ENCODE data around the gene CDADC1.

The CDADC1 gene

GRCh38 chr13:49278211-49278610 lies 30.5 kb downstream of the CDADC1 start:
- H3K36me3 ChIP-seq (replicated peaks; ENCODE audit: low read depth, low read length) = no peaks in the 10 kb centered on the region
- no peaks in the 10 kb centered on the region for H3K79me2 ChIP-seq (ENCODE audit: low read length)
- H3K27ac ChIP-seq (ENCODE audit: low read length) = no peak overlapping the region
- no peak overlapping the region for H2AFZ ChIP-seq (ENCODE audit: low read depth, low read length)
- no peak overlapping the region for H3K4me2 ChIP-seq (ENCODE audit: low read length)
- no peaks in the 10 kb centered on the region for H3K4me1 ChIP-seq (ENCODE audit: low read length)
- TF ChIP-seq, protein P1, sequence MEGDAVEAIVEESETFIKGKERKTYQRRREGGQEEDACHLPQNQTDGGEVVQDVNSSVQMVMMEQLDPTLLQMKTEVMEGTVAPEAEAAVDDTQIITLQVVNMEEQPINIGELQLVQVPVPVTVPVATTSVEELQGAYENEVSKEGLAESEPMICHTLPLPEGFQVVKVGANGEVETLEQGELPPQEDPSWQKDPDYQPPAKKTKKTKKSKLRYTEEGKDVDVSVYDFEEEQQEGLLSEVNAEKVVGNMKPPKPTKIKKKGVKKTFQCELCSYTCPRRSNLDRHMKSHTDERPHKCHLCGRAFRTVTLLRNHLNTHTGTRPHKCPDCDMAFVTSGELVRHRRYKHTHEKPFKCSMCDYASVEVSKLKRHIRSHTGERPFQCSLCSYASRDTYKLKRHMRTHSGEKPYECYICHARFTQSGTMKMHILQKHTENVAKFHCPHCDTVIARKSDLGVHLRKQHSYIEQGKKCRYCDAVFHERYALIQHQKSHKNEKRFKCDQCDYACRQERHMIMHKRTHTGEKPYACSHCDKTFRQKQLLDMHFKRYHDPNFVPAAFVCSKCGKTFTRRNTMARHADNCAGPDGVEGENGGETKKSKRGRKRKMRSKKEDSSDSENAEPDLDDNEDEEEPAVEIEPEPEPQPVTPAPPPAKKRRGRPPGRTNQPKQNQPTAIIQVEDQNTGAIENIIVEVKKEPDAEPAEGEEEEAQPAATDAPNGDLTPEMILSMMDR (IDR thresholded peaks at IDR 0.05; ENCODE audit: low read depth, low read length) = no peak
- TF ChIP-seq EZH2phosphoT487 (IDR thresholded peaks at IDR 0.05; ENCODE audit: low read depth) = no peak
- no peaks in the 10 kb centered on the region for H4K20me1 ChIP-seq (ENCODE audit: insufficient read depth, low read length)
- no peak overlapping the region for H3K9ac ChIP-seq (ENCODE audit: low read length)
- H3K4me3 ChIP-seq (ENCODE audit: low read length) = no peak overlapping the region
- no peaks in the 10 kb centered on the region for H3K27me3 ChIP-seq (ENCODE audit: low read depth, low read length)
- no peaks in the 10 kb centered on the region for H3K9me3 ChIP-seq (ENCODE audit: insufficient read depth, low read length)

- no peak overlapping the region for H3K4me3 ChIP-seq (ENCODE audit: low read length)
- H3K9ac ChIP-seq (ENCODE audit: low read length) = no peak overlapping the region
- no peaks in the 10 kb centered on the region for H4K20me1 ChIP-seq (ENCODE audit: insufficient read depth, low read length)
- H2AFZ ChIP-seq (ENCODE audit: low read depth, low read length) = no peak overlapping the region
- TF ChIP-seq EZH2phosphoT487 (IDR thresholded peaks at IDR 0.05; ENCODE audit: low read depth) = no peak
- H3K27me3 ChIP-seq (ENCODE audit: low read depth, low read length) = no peaks in the 10 kb centered on the region
- no peak overlapping the region for H3K4me2 ChIP-seq (ENCODE audit: low read length)
- no peaks in the 10 kb centered on the region for H3K36me3 ChIP-seq (replicated peaks; ENCODE audit: low read depth, low read length)
- no peaks in the 10 kb centered on the region for H3K4me1 ChIP-seq (ENCODE audit: low read length)
- no peaks in the 10 kb centered on the region for H3K9me3 ChIP-seq (ENCODE audit: insufficient read depth, low read length)
- no peak overlapping the region for H3K27ac ChIP-seq (ENCODE audit: low read length)
- H3K79me2 ChIP-seq (ENCODE audit: low read length) = no peaks in the 10 kb centered on the region
Measured at GRCh38 chr13:49279112-49279511, 31.4 kb downstream of the CDADC1 start.

DNA sequence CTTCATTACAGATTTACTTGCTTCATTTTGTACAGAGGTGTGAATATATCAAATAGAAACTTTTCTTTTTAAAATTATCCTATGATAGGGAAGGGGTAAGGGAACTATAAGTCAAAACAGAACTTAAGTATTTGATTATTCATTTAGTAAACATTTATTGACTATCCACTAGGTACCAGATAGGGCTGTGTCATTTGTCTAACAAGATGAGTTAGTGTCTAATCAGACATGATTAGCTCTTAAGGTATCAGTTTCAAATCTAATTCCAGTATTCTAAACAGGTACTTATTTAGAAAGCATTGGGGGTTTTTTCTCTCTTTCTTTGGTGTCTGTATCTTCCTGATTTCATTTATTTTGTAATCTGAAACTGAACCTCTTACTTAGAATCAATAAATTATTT lies 32.2 kb downstream of the CDADC1 start:
- no peak overlapping the region for H2AFZ ChIP-seq (ENCODE audit: low read depth, low read length)
- no peaks in the 10 kb centered on the region for H3K27me3 ChIP-seq (ENCODE audit: low read depth, low read length)
- H3K9me3 ChIP-seq (ENCODE audit: insufficient read depth, low read length) = no peaks in the 10 kb centered on the region
- H3K9ac ChIP-seq (ENCODE audit: low read length) = no peak overlapping the region
- no peak overlapping the region for H3K27ac ChIP-seq (ENCODE audit: low read length)
- H3K36me3 ChIP-seq (replicated peaks; ENCODE audit: low read depth, low read length) = no peaks in the 10 kb centered on the region
- no peak overlapping the region for H3K4me3 ChIP-seq (ENCODE audit: low read length)
- H4K20me1 ChIP-seq (ENCODE audit: insufficient read depth, low read length) = no peaks in the 10 kb centered on the region
- no peaks in the 10 kb centered on the region for H3K4me1 ChIP-seq (ENCODE audit: low read length)
- H3K4me2 ChIP-seq (ENCODE audit: low read length) = no peak overlapping the region
- no peaks in the 10 kb centered on the region for H3K79me2 ChIP-seq (ENCODE audit: low read length)
- TF ChIP-seq EZH2phosphoT487 (IDR thresholded peaks at IDR 0.05; ENCODE audit: low read depth) = no peak
- TF ChIP-seq, protein P1 (IDR thresholded peaks at IDR 0.05; ENCODE audit: low read depth, low read length) = no peak

DNA sequence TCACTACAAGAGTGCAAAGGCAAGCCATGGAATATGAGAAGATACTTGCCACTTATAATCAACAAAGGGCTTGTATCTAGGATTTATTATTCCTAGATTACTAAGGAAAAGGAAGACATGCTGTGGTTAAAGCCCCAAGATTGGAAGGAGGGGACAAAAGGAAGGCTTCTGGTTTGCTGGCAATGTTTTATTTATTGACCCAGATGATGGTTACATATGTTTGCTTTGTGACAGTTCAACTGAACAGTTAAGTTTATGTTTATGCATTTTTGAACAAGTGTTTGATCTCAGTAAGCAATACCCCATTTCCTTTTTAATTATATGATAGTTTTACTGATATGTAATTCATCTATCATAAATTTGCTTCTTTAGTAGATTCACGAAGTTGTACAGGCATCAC lies 40.3 kb downstream of the CDADC1 start:
- Histone ChIP-seq H3K4me3 (ENCODE audit: low read length) (no peak overlapping the region), H4K20me1 (ENCODE audit: insufficient read depth, low read length) (no peaks in the 10 kb centered on the region), H3K36me3 (replicated peaks; ENCODE audit: low read depth, low read length) (no peaks in the 10 kb centered on the region), H3K9me3 (ENCODE audit: insufficient read depth, low read length) (no peaks in the 10 kb centered on the region), H3K79me2 (ENCODE audit: low read length) (no peaks in the 10 kb centered on the region), H3K4me1 (ENCODE audit: low read length) (no peaks in the 10 kb centered on the region), H3K9ac (ENCODE audit: low read length) (no peak overlapping the region), H2AFZ (ENCODE audit: low read depth, low read length) (no peak overlapping the region), H3K27ac (ENCODE audit: low read length) (no peak overlapping the region), H3K27me3 (ENCODE audit: low read depth, low read length) (no peaks in the 10 kb centered on the region), H3K4me2 (ENCODE audit: low read length) (no peak overlapping the region)
- TF ChIP-seq, protein P1 (IDR thresholded peaks at IDR 0.05; ENCODE audit: low read depth, low read length) = no peak
- TF ChIP-seq EZH2phosphoT487 (IDR thresholded peaks at IDR 0.05; ENCODE audit: low read depth) = no peak

- Histone ChIP-seq H3K27ac (ENCODE audit: low read length) (no peak overlapping the region), H3K36me3 (replicated peaks; ENCODE audit: low read depth, low read length) (no peaks in the 10 kb centered on the region), H3K79me2 (ENCODE audit: low read length) (no peaks in the 10 kb centered on the region), H3K27me3 (ENCODE audit: low read depth, low read length) (no peaks in the 10 kb centered on the region), H3K4me1 (ENCODE audit: low read length) (no peaks in the 10 kb centered on the region), H3K9me3 (ENCODE audit: insufficient read depth, low read length) (no peaks in the 10 kb centered on the region), H4K20me1 (ENCODE audit: insufficient read depth, low read length) (no peaks in the 10 kb centered on the region), H3K4me3 (ENCODE audit: low read length) (no peak overlapping the region), H3K4me2 (ENCODE audit: low read length) (no peak overlapping the region), H2AFZ (ENCODE audit: low read depth, low read length) (no peak overlapping the region), H3K9ac (ENCODE audit: low read length) (no peak overlapping the region)
- TF ChIP-seq, protein P1 (IDR thresholded peaks at IDR 0.05; ENCODE audit: low read depth, low read length) = no peak
- TF ChIP-seq EZH2phosphoT487 (IDR thresholded peaks at IDR 0.05; ENCODE audit: low read depth) = no peak
Measured at GRCh38 chr13:49288458-49288857, 40.7 kb downstream of the CDADC1 start.

Measured in OCI-LY3 (cell line).